H1 (cell line): ENCODE results near the gene DMXL1. TPM values are rescaled to one million over a fixed set of nuclear protein-coding genes. Genes with fewer than 3 reads are reported as not detected.

ENCODE experiments used
- CHD7 ChIP-seq: fragments of 300-600 bp; sonication (generic); IDR thresholded peaks from 2 replicates; pipeline ENCODE4 v1.7.1; 2012; ENCODE audit warnings: low read length, moderate library complexity, mild to moderate bottlenecking, inconsistent platforms; ENCODE audit not compliant: insufficient replicate concordance
- EZH2 ChIP-seq: fragments of 200-600 bp; sonication (generic); IDR thresholded peaks from 2 replicates; pipeline ENCODE4 v1.7.1; 2012; ENCODE audit warnings: low read depth, mild to moderate bottlenecking, moderate library complexity, low read length, inconsistent platforms; ENCODE audit not compliant: severe bottlenecking
- PHF8 ChIP-seq: fragments of 200-600 bp; sonication (generic); conservative IDR thresholded peaks from 2 replicates; pipeline ENCODE4 v1.7.1; 2012; ENCODE audit warnings: low read depth, mild to moderate bottlenecking, inconsistent platforms, low read length, moderate library complexity
- POU5F1 ChIP-seq: IDR thresholded peaks from 2 replicates; pipeline ENCODE4 v1.6.1; 2011; ENCODE audit warnings: low read depth, mild to moderate bottlenecking, low read length, moderate library complexity
- TAF7 ChIP-seq: optimal IDR thresholded peaks from 2 replicates; pipeline ENCODE3; 2011; ENCODE audit warnings: low read depth, mild to moderate bottlenecking, inconsistent platforms, low read length, moderate library complexity, borderline replicate concordance
- polyA plus RNA-seq, 7 experiments: library from polyadenylated mRNA; depleted of rRNA in 3 of 7; stranded (reverse) in 5 of 7; unstranded in 2 of 7; fragments of >200 nt in 5 of 7; fragments of 200-250 nt in 2 of 7; gene quantifications; 1 replicate in 5 of 7; 2 replicates in 1 of 7; 4 replicates in 1 of 7; pipeline versions ENCODE4 v1.2.1 to v1.2.3, GENCODE V29; 2011 to 2013; ENCODE audit warnings: missing spikeins in 2 of 7, mixed read lengths in 2 of 7
- total RNA-seq: library from RNA; stranded (reverse); fragmentation: NEBNext Ultra II Directional; extraction: Animal tissue kit (Norgen Biotek cat#: 25700); gene quantifications from 2 replicates; pipeline ENCODE4 v1.2.1, GENCODE V29; 2021

The DMXL1 gene
- total and polyA plus RNA-seq, 2 of the 8 experiments (the other 6 are each of a cell fraction or from before 2014, with no cell fraction given) = 10.1 to 43.9 TPM

- TF ChIP-seq EZH2 (no peak), TAF7 (no peak), PHF8 (no peak), CHD7 (no peak), POU5F1 (no peak)
- TF ChIP-seq, all 59 proteins: peak for 0
Observed at GRCh38 chr5:119067450-119067849, 3.4 kb upstream of the DMXL1 start (continued).
